ENCODE measurements around the gene CSF2RB. TPM values are rescaled to one million over a fixed set of nuclear protein-coding genes. Genes with fewer than 3 reads are reported as not detected.

CSF2RB gene
- total RNA-seq, 3 donors from 2014 or later = 4.1 to 8.1 (median 5.3) TPM

- no peak for TF ChIP-seq CTCF (IDR thresholded peaks at IDR 0.05)
- no peaks in the 10 kb centered on the region for H3K9me3 ChIP-seq
- intact Hi-C loops (cut with DNase I, micrococcal nuclease) = no loop called here
- DNase-seq (no peak), ATAC-seq (no peak)
- no peak overlapping the region for H3K4me3 ChIP-seq
- no peaks in the 10 kb centered on the region for H3K4me1 ChIP-seq (ENCODE audit: low read depth)
- no peaks in the 10 kb centered on the region for H3K36me3 ChIP-seq (ENCODE audit: low read depth)
Measured at GRCh38 chr22:36935694-36936093, 22.3 kb downstream of the CSF2RB start.

- no peak for TF ChIP-seq CTCF (IDR thresholded peaks at IDR 0.05)
- H3K4me3 ChIP-seq = no peak overlapping the region
- H3K4me1 ChIP-seq (ENCODE audit: low read depth) = no peaks in the 10 kb centered on the region
- intact Hi-C loops (cut with DNase I, micrococcal nuclease) = no loop called here
- H3K36me3 ChIP-seq (ENCODE audit: low read depth) = no peaks in the 10 kb centered on the region
- DNase-seq (no peak), ATAC-seq (no peak)
- H3K9me3 ChIP-seq = no peaks in the 10 kb centered on the region
Measured at GRCh38 chr22:36936362-36937116, 23.1 kb downstream of the CSF2RB start.

GRCh38 chr22:36937319-36938027 is 24.0 kb downstream of the CSF2RB start:
- Histone ChIP-seq H3K4me1 (ENCODE audit: low read depth) (no peaks in the 10 kb centered on the region), H3K9me3 (no peaks in the 10 kb centered on the region), H3K36me3 (ENCODE audit: low read depth) (no peaks in the 10 kb centered on the region), H3K4me3 (no peak overlapping the region)
- no peak for TF ChIP-seq CTCF (IDR thresholded peaks at IDR 0.05)
- intact Hi-C loops (cut with DNase I, micrococcal nuclease) = no loop called here
- no peak for ATAC-seq
- DNase-seq = no peak

- Histone ChIP-seq H3K4me1 (ENCODE audit: low read depth) (no peaks in the 10 kb centered on the region), H3K36me3 (ENCODE audit: low read depth) (no peaks in the 10 kb centered on the region), H3K4me3 (no peak overlapping the region), H3K9me3 (no peaks in the 10 kb centered on the region)
- ATAC-seq (no peak), DNase-seq (no peak)
- no peak for TF ChIP-seq CTCF (IDR thresholded peaks at IDR 0.05)
- intact Hi-C loops (cut with DNase I, micrococcal nuclease) = no loop called here
Measured at GRCh38 chr22:36938028-36938425, 24.6 kb downstream of the CSF2RB start.

DNA sequence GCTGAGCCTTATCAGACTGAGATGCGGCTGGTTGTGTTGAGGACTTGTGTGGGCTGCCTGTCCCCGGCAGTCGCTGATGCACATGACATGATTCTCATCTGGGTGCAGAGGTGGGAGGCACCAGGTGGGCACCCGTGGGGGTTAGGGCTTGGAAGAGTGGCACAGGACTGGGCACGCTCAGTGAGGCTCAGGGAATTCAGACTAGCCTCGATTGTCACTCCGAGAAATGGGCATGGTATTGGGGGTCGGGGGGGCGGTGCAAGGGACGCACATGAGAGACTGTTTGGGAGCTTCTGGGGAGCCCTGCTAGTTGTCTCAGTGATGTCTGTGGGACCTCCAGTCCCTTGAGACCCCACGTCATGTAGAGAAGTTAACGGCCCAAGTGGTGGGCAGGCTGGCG is 25.5 kb downstream of the CSF2RB start:
- intact Hi-C loops (cut with DNase I, micrococcal nuclease) = no loop called here
- H3K36me3 ChIP-seq (ENCODE audit: low read depth) = no peaks in the 10 kb centered on the region

More for the DNA sequence above, 25.5 kb downstream of the CSF2RB start:
- Histone ChIP-seq H3K4me3 (no peak overlapping the region), H3K9me3 (no peaks in the 10 kb centered on the region), H3K4me1 (ENCODE audit: low read depth) (no peaks in the 10 kb centered on the region)
- no peak for DNase-seq
- ATAC-seq = no peak
- TF ChIP-seq CTCF (IDR thresholded peaks at IDR 0.05) = no peak

Data from mucosa of descending colon (tissue), 3 donors.